Inflammatory macrophage treated with lipopolysaccharide for 1 hour (primary cell): Measurements from ENCODE around the gene DGKH.
"Not testable (repeated sequence)": the region's sequence is repeated elsewhere in the genome, so short reads cannot be mapped to it uniquely, and the experiment has no call there.

Experiments used
- DNase-seq, 2 donors: peaks; one replicate each; pipeline ENCODE4 v3.0.0-alpha.2; 2020 to 2022

The DGKH gene

DNA sequence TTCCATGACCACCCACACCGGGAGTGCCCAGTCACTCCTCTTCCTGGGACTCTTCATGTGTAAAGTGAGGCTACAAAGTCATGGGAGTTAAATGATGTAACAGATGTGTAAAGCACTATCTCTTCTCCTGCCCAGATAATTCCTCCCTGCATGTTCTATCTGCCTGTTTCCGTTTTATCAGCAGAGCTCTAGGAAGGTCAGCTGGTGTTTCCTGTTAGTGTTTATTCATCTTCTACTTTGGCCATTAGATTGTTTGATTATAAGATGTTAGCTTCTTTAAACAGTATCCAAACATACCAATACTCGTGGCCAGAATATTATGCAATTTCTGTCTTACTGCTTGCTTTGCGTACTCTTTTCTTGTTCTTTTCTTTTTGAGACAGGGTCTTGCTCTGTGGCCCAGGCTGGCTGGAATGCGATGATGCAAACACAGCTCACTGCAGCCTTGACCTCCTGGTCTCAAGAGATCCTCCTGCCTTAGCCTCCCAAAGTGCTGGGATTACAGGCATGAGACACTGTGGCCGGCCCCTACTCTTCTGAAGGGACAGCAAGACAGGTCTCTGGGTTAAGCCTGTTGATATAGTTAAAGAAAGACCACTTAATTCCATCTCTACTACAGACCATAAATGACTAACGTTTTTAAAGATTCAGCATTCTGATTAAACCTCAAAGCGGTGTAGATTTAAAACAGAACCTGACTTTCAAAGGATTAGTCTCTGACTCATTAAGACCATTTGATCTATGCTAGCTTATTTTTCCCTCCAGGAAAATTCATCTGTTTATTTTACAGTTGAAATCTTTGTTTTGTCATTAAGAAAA is 126.1 kb downstream of the DGKH start:
- DNase-seq: no peak

DNA sequence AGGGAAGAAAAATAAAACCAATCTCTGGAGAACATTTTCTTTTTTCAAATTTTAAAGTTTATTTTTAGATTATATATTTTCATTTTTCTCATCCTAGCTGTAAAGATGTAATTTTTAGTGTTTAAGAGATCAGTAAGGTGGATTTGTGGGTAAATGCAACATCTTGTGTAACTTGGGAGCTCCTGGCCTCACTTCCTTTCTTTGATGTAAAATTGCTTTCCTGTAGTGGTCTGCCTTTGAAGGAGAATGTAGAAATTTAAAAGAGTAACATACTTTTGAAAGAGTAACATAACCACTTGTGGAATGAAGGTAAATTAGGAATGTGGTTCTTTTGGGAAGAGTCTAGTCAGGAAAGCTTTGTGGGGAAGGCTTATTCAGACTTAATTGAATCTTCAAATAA is 127.8 kb downstream of the DGKH start:
- DNase-seq: no peak

DNA sequence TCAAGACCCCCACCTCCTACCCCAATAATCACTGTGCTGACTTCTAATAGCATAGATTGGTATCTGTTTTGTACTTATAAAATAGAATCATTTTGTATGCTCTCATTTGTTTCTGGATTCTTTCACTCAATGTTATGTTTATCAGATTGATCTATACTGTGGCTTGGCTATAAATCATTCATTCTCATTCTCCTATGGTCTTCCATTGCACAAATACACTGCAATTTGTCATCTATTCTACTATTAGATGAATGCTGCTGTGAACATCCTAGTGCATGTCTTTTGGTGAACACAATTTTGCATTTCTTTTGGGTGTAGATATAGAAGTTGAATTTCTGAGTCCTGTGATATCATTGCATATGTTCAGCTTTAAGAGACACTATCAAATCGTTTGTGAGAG is 128.7 kb downstream of the DGKH start:
- no peak for DNase-seq

DNA sequence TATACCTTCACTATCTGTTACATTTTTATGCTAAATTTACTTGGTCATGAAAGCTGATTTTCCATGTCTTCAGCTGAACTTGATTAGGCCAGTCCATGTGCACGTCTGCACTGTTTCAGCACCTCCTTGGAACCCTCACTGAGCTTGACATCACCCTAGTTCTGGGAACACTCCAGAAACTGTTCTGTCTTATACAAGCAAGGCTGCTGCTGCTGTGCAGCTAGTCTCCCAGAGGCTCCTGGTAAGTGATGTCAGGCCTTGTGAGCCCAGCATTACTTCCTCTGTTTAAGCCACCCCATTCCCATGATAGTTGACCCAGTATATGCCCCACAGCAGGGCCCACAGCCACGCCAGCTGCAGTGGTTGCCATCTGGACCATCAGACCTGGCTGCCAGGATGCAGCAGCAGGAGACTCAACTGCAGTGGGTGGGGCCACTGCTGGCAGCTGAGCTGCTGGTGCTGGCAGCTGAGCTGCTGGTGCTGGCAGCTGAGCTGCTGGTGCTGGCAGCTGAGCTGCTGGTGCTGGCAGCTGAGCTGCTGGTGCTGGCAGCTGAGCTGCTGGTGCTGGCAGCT is 133.0 kb downstream of the DGKH start:
- no peak for DNase-seq

DNA sequence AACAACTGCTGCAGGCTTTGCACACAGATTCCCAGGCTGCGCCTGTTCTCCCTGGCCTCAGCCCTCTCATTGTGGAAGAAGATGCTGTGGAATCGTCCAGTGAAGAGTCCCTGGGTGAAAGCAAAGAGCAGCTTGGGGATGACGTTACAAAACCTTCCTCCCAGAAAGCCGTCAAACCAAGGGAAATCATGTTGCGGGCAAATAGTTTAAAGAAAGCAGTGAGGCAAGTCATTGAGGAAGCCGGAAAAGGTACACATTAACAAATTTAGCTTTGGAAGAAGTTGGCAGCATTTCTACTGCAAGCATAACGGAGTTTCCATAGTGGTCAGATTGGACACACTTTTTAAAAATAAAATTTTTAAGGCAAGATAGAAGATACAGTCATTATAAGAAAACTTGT is 140.6 kb downstream of the DGKH start:
- DNase-seq: no peak

DNA sequence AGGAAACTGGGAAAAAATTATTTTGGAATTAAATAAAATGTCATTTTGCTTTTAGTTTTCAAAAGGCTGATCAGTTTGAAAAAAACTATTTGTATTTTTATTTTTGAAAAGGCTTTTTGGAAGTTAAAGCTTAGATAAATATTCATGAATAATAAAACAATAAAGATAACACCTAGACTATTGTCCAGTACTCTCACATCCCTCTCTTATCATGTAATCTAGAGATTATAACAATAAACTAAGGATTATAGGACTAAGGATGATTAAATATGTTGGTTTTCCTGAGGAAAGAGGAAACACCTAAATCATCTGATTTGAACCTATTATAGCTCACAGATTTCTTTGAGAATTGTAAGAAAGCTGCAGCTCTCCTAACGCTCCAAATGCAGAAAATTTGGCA is 142.1 kb downstream of the DGKH start:
- DNase-seq: no peak

DNA sequence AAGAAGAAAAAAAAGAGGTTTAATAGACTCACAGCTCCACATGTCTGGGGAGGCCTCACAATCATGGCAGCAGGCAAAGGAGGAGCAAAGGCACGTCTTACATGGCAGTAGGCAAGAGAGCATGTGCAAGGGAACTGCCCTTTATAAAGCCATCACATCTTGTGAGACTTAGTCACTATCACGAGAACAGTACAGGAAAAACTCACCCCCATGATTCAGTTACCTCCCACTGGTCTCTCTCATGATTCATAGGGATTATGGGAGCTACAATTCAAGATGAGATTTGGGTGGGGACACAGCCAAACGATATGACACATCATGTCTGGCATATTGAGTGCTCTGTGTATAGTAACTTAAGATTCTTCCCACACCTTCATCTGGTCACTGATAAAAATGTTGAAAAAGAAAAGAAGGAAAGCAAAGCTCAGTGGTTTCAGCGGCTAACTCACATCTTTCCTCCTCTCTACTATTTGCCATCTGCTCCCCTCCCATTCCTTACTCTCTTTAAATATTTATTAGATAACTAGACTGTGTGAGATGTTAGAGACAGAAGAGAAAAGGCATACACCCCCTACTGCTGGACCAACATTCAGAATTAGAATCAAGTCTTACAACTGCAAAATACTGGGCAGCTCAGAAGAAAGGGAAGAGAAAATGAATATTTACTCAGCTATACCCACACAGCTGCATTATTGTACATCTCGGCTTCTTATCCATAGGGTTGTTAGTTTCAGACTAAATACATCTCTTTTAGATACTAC is 163.4 kb downstream of the DGKH start:
- peak in 1 of 2 donors; percentile 12 for DNase-seq

DNA sequence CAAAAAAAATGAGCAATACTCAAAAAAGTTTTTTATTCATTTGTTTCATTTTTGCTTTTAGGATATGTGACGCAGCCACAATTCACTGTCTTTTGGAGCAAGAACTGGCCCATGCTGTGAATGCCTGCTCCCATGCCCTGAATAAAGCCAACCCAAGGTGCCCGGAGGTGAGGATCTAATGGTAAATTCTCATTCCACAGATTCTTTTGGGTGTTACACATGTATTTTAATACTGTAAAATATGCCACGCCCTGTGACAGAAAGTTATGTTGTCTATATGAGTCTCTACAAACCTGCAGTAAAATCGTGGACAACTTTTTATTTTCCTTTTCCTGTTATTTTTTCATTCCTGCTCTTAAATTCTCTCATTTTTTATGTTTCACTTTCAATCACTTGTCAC is 166.0 kb downstream of the DGKH start:
- DNase-seq: no peak

DNA sequence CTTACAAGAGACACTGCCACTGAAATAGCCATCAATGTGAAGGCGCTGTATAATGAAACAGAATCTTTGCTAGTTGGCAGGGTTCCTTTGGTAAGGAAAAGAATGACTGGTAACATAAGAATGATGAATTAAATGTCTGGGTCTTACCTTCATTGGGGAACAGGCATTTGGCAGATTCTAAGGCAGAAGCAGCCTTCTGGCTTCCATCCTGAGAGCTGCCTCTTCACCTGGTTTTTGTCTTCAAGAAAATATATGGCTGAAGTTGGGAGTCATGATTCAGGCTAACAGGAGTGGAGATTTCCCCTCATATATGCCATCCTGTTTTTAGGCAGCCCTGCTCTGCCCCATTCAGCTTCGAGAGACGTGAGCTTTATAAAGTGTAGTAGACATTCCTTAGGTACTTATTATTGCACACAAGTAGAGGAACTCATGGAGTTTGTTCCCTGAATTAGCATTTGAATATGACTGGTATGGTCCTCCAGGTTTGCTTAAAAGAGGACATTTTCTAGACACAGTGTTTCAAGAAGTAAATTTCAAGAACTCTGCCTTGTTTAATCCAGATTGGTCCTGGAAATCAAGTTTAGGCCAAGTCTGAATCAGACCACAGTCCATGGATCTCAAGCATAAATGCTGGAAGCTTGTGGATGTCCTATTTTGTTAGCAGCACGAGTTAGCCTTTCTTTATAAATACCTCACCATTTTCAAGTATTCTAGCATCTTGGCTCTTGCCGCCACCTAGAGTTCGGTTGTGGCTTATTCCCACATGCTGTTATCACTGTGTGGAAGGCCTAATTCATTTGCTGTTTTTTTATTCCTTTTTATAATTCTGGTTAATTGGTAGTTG is 167.4 kb downstream of the DGKH start:
- DNase-seq: peak in 1 of 2 donors; percentile 11

DNA sequence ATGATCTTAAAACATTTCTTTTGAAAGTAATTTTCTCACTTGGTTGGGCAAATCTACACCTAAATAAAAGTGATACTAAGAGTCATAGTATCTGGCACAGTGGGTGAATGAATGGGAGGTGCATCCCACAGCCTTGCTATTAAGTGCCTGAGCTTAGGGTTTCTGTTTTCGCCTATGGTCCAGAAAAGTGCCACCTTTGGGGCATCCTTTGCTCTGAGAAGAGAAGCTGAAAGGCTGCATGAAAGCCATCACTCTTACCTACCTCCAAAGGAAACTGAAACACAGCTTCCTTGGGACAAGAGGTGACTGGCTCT is 167.9 kb downstream of the DGKH start:
- no peak for DNase-seq

DNA sequence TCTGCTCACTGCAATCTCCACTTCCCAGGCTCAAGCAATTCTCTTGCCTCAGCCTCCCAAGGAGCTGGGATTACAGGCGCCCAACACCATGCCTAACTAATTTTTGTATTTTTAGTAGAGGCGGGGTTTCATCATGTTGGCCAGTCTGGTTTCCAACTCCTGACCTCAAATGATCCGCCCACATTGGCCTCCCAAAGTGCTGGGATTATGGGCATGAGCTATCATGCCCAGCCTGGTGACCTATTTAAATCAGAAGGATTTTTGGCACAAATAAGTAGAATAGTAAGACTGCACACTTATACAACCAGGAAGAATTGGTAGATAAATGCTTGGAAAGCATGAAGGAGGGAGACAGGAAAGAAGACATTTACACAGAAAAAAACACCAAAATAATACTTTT is 170.1 kb downstream of the DGKH start:
- DNase-seq: no peak

DNA sequence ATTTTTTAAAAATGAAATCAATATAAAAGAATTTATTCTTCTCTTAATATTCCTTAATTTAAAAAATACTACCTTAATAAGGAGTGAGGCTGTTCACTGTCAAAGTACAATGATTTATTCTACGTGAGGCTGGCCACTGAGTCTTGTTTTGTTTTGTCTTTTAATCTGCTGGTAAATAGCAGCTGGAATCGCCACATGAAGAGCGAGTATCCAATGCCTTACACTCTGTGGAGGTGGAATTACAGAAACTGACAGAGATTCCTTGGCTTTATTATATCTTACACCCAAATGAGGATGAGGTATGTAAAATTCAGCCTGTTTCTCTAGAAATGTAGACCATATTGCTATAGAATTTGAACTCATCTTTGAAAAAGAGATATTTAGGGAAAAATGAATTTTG is 170.6 kb downstream of the DGKH start:
- no peak for DNase-seq

DNA sequence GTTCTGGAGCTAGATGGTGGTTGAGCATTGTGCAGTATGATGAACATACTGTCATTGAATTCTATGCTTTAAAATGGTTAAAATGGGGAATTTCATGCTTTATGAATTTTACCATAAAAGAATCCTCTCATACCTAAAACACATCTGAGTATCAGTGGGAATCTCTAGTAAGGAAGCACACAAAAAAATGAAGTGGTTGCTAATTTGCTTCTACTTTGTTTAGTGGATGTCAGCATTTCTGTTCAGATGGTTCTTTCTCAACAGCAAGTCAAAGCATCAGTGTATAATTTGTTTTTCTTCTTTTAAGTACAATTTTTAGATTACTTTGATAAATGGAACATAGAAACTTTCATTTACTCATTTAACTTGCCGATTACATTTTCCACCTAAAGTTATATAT is 171.4 kb downstream of the DGKH start:
- no peak for DNase-seq

DNA sequence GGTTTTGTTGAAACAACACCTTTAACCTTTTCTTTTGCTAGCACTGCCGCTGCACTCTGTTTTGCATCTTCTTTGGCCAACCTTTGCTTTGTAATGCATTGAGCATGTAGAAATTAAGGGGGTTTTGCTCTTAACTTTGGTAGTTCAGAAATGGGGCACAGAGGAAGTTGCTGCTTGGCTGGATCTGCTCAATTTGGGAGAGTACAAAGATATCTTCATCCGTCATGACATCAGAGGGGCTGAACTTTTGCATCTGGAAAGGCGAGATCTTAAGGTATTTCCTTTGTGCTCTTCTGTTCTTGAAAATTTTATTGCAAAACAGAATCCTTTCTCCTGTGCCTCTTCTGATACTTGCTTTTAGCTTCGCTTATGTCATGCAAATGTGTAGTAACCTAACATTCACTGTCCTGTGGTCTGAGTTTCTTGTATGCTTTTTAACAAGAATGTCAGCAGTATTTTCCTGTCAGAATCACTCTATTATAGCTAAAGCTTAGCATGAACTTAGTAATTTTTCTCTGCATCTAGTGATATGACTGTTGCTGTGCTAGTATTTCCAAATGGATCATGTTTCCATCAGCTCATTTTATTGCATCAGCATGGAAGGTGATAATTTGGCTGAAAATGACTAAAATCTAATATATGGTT is 172.8 kb downstream of the DGKH start:
- no peak for DNase-seq

DNA sequence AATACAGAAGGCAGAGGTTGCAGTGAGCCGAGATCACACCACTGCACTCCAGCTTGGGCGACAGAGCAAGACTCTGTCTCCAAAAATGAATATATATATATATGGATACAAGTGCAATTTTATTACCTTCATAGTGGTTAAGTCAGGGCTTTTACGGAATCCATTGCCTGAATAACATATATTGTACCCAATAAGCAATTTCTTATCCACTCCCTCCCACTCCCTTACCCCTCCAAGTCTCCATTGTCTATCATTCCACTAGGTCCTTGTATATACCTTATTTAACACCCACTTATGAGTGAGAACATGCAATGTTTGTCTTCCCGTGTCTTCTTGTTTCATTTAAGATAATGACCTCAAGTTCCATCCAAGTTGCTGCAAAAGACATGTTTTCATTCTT is 175.2 kb downstream of the DGKH start:
- DNase-seq: no peak

DNA sequence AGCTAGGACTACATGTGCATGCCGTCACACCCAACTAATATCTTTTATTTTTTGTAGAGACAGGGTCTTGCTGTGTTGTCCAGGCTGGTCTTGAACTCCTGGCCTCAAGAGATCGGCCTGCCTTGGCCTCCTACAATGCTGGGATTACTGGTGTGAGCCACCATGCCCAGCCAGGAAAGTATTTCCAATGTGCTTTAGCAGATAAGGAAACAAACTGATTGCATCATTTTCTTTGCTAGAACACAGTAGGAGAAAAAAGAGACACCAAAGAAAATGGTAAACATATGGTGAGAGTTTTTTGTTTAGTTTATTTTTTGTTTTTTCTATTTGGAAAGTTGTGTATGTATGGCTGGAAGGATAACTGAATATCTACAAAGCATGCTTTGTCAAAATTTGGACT is 176.6 kb downstream of the DGKH start:
- DNase-seq: no peak

DNA sequence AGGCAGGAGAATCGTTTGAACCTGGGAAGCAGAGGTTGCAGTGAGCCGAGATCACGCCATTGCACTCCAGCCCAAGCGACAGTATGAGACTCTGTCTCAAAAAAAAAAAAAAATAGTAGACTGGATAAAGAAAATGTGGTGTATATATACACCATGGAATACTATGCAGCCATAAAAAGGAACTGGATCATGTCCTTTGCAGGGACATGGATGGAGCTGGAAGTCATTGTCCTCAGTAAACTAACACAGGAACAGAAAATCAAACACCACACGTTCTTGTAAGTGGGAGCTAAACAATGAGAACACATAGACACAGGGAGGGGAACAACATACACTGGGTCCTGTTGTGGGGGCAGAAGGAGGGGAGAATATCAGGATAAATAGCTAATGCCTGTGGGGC is 178.3 kb downstream of the DGKH start:
- not testable (repeated sequence) for DNase-seq

DNA sequence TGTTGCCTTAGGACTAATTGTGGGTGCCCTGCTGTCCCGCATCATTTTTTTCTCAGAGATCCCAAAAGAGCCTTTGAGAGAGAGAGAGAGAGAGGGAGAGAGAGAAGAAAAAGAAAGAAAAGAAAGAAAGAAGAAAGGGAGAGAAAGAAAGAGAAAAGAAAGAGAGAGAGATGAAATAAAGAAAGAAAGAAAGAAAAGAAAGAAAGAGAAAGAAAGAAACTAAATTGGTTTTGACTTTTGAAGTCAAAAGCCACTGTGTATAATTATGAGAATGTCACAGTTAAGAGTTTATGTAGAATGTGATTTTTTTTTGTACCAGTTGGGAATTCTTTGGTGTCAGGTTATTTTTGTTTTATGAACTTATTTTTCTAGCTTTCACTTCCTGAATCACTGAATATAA is 180.1 kb downstream of the DGKH start:
- DNase-seq: no peak

DNA sequence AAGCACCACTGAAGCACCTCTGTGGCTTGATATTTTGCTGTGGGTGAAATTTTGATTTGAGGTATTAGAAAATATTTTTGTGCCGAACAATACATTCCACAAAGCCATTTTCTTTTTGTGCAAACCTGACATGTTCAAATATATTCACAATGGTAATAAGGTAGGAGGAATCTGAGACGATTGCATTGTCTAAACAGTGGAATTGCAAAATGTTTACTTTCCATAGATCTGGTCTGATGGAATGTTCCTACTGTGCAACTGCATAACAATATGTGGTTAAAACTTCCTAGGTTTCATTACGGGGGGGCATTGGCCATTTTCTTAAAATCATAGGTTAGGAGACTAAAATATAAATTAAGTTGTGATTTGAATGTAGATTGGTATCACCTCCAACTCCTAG is 180.8 kb downstream of the DGKH start:
- DNase-seq: no peak

DNA sequence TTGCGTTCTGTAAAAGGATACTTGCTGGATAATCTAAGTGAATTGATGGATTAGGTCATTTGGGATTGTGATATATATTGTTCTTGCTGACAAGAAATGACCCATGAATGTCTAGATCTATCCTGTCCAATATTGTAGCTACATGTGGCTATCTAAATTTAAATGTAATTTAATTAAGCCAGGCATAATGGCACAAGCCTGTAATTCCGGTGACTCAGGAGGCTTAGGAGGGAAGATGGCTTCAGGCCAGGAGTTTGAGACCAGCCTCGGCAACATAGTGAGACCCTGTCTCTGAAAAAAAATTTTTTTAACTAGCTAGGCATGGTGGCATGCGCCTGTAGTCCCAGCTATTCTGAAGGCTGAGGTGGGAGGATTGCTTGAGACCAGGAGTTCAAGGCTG is 184.2 kb downstream of the DGKH start:
- no peak for DNase-seq

DNA sequence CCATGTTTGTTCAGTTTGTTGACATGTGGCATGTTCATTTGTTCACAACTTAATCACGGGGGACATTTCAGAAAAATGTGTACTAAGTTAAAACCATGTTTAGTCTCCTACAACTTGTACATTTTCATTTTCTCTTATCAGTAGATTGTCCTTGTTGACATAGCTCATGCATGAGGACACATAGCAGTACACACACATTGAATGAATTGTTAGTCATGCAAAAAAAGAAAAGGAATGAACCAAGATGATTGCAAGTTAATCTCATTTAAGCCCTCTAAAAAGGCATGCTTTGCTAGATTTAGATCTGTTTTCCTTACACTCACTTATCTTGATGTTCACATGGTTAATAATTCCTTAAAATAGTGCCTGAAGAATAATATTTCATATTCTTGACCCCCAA is 185.3 kb downstream of the DGKH start:
- DNase-seq: no peak

DNA sequence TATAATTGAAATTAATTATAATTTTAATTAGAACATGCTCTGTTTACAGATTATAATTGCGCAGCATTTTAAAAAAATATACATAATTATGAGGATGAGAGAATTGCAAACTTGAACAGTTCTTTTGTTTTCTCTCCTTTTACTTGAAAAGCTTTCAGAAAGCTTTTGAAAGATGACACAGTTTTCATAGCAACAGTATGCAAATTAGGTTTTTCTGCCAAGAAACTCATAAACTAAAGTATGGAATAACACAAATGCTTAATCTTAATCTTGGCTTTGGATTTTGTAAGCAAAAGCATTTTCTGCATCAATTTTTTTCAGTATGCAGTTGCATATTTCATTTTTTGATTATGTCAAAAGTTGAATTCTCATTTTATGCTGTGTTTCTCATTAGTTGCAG is 190.7 kb downstream of the DGKH start:
- no peak for DNase-seq

DNA sequence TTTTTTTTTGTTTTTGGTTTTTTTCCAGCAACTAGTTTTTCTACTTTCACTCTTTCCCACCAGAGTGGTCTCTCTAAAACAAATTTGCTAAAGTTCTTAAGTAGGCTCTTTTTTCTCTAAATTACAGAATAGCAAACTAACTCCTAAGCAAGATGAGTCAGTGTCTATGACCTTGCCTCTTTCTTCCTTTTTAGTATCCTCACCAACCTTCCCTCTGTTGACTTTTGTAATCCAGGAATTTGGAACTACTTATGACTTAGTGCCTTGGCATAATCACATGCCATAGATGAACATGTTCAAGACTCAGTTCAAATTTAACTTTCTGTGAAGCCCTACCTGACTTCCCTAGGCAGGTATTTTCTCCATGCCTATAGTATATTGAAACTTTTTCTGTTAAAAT is 191.2 kb downstream of the DGKH start:
- no peak for DNase-seq
